CD14-positive monocyte (primary cell): ENCODE measurements around the gene CLIC1. TPM values are rescaled to one million over a fixed set of nuclear protein-coding genes. Genes with fewer than 3 reads are reported as not detected.

Experiments
- DNase-seq, 3 donors: peaks; one replicate each; pipeline ENCODE4 v3.0.0-alpha.2; 2011 to 2022
- H2AFZ ChIP-seq: 2 replicates; pipeline ENCODE4 v1.6.0; 2012; ENCODE audit warnings: mild to moderate bottlenecking, low read depth, low read length, inconsistent platforms; ENCODE audit not compliant: insufficient read depth, poor library complexity, severe bottlenecking
- H3K27ac ChIP-seq, 2 donors: 1 replicate in 1 of 2; 2 replicates in 1 of 2; pipeline ENCODE4 v1.5.1; 2012 to 2013; ENCODE audit warnings: low read length in 2 of 2, control low read depth in 1 of 2, inconsistent platforms in 1 of 2, low read depth in 1 of 2, mild to moderate bottlenecking in 1 of 2
- H3K27me3 ChIP-seq, 2 donors: one replicate each; pipeline versions ENCODE4 v1.6.0 to v1.6.1; 2011 to 2013; ENCODE audit warnings: low read length in 2 of 2; ENCODE audit not compliant: control insufficient read depth in 2 of 2, insufficient read depth in 2 of 2
- H3K36me3 ChIP-seq, 2 donors: replicated peaks in 1 of 2; 1 replicate in 1 of 2; 2 replicates in 1 of 2; pipeline versions ENCODE4 v1.5.1 to v1.6.1; 2012 to 2013; ENCODE audit warnings: low read length in 2 of 2, control low read depth in 1 of 2, inconsistent platforms in 1 of 2, mild to moderate bottlenecking in 1 of 2; ENCODE audit not compliant: insufficient read depth in 2 of 2, control insufficient read depth in 1 of 2
- H3K4me1 ChIP-seq, 2 donors: 1 replicate in 1 of 2; 2 replicates in 1 of 2; pipeline versions ENCODE4 v1.5.1 to v1.6.1; 2012 to 2013; ENCODE audit warnings: low read length in 2 of 2, control low read depth in 1 of 2, inconsistent platforms in 1 of 2, mild to moderate bottlenecking in 1 of 2, moderate library complexity in 1 of 2; ENCODE audit not compliant: insufficient read depth in 2 of 2, control insufficient read depth in 1 of 2
- H3K4me2 ChIP-seq: replicated peaks from 2 replicates; pipeline ENCODE3; 2012; ENCODE audit warnings: low read length, moderate library complexity, mild to moderate bottlenecking; ENCODE audit not compliant: poor library complexity, severe bottlenecking; ENCODE audit errors: extremely low read depth
- H3K4me3 ChIP-seq, 3 experiments: fragments of 200-600 bp in 1 of 3; sonication (generic) in 1 of 3; replicated peaks in 1 of 3; 1 replicate in 2 of 3; 2 replicates in 1 of 3; pipeline ENCODE4 v1.5.1; 2011 to 2013; ENCODE audit warnings: low read length in 3 of 3, mild to moderate bottlenecking in 3 of 3, control low read depth in 2 of 3, low read depth in 2 of 3, inconsistent platforms in 1 of 3, moderate library complexity in 1 of 3
- H3K79me2 ChIP-seq: 2 replicates; pipeline ENCODE4 v1.6.0; 2012; ENCODE audit warnings: mild to moderate bottlenecking, control low read depth, inconsistent platforms, low read length, moderate library complexity; ENCODE audit not compliant: insufficient read depth
- H3K9ac ChIP-seq: 2 replicates; pipeline ENCODE4 v1.6.0; 2017; ENCODE audit warnings: low read length, mild to moderate bottlenecking; ENCODE audit not compliant: insufficient read depth, poor library complexity, severe bottlenecking
- H3K9me3 ChIP-seq, 2 donors: replicated peaks in 1 of 2; 1 replicate in 1 of 2; 2 replicates in 1 of 2; pipeline versions ENCODE4 v1.5.1 to v1.6.1; 2012 to 2013; ENCODE audit warnings: low read length in 2 of 2, control low read depth in 1 of 2; ENCODE audit not compliant: control insufficient read depth in 1 of 2, insufficient read depth in 1 of 2
- H4K20me1 ChIP-seq: 2 replicates; pipeline ENCODE4 v1.6.0; 2012; ENCODE audit warnings: mild to moderate bottlenecking, low read length, control low read depth, moderate library complexity; ENCODE audit not compliant: insufficient read depth
- H3K27ac Mint-ChIP-seq, 7 donors: one replicate each; pipeline ENCODE4 v1.8.0; 2020; ENCODE audit warnings: mild to moderate bottlenecking in 7 of 7, mixed read lengths in 7 of 7, moderate library complexity in 6 of 7, inconsistent platforms in 2 of 7
- H3K27me3 Mint-ChIP-seq, 3 donors: one replicate each; pipeline ENCODE4 v1.8.0; 2021 to 2022; ENCODE audit warnings: low read depth in 3 of 3, mild to moderate bottlenecking in 3 of 3, mixed read lengths in 3 of 3, moderate library complexity in 3 of 3, inconsistent platforms in 1 of 3
- H3K36me3 Mint-ChIP-seq, 2 donors: one replicate each; pipeline ENCODE4 v1.8.0; 2020; ENCODE audit warnings: mixed read lengths in 2 of 2, inconsistent platforms in 1 of 2, mild to moderate bottlenecking in 1 of 2
- H3K4me1 Mint-ChIP-seq: one replicate; pipeline ENCODE4 v1.8.0; 2020; ENCODE audit warnings: mild to moderate bottlenecking, mixed read lengths
- H3K4me3 Mint-ChIP-seq, 2 donors: one replicate each; pipeline ENCODE4 v1.8.0; 2020; ENCODE audit warnings: mild to moderate bottlenecking in 2 of 2, mixed read lengths in 2 of 2, moderate library complexity in 1 of 2
- H3K9me3 Mint-ChIP-seq, 7 donors: one replicate each; pipeline ENCODE4 v1.8.0; 2020 to 2022; ENCODE audit warnings: mixed read lengths in 7 of 7, mild to moderate bottlenecking in 6 of 7, moderate library complexity in 6 of 7, inconsistent platforms in 2 of 7
- WGBS: methylation state at CpG from one replicate; pipeline ENCODE4 v1.1.5; 2013; ENCODE audit warnings: missing lambda C conversion rate; ENCODE audit not compliant: insufficient coverage; 5-methylcytosine and 5-hydroxymethylcytosine counted together
- intact Hi-C, 2 donors: fragments of 100-400 bp; cut with micrococcal nuclease; formaldehyde crosslinking; loops; one replicate each; pipeline versions ENCODE4 v1.15.0 to v1.15.1; 2023
- polyA plus RNA-seq, 3 donors: library from polyadenylated mRNA; depleted of rRNA in 1 of 3; unstranded in 2 of 3; stranded (reverse) in 1 of 3; fragments of 300-500 nt in 2 of 3; fragments of >200 nt in 1 of 3; fragmentation: Illumina TruSeq in 2 of 3; gene quantifications; 1 replicate in 2 of 3; 2 replicates in 1 of 3; pipeline ENCODE4 v1.2.3, GENCODE V29; 2012 to 2021
- TF ChIP-seq, protein P1 (sequence below): fragments of 200-600 bp; IDR thresholded peaks from one replicate; pipeline ENCODE4 v1.8.0; 2022; ENCODE audit warnings: antibody characterized with exemption, mild to moderate bottlenecking

The CLIC1 gene
- polyA plus RNA-seq, 3 donors = 676 to 1,304 (median 1,196) TPM

DNA sequence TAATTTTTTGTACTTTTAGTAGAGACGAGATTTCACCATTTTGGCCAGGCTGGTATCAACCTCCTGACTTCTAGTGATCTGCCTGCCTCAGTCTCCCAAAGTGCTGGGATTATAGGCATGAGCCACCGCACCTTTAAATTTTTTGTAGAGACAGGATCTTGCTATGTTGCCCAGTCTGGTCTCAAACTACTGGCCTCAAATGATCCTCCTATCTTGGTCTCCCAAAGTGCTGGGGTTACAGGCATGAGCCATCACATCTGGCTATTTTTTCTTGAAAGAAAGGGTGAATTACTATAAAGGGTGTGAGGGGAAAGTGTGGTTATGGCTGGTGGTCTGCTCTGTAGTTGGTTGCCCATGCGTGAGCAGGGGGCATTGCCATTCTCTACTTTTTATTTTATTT, 28.1 kb downstream of the CLIC1 start:
- H3K36me3 Mint-ChIP-seq = no peaks in the 10 kb centered on the region
- peaks cover 0 to 2% (median 0%) of the 10 kb centered on the region in 7 donors for H3K9me3 Mint-ChIP-seq
- WGBS = 100% methylated on average over 1 of the region's 3 CpGs
- H3K4me3 Mint-ChIP-seq = no peak overlapping the region
- no peak overlapping the region for H3K4me2 ChIP-seq
- TF ChIP-seq, protein P1, sequence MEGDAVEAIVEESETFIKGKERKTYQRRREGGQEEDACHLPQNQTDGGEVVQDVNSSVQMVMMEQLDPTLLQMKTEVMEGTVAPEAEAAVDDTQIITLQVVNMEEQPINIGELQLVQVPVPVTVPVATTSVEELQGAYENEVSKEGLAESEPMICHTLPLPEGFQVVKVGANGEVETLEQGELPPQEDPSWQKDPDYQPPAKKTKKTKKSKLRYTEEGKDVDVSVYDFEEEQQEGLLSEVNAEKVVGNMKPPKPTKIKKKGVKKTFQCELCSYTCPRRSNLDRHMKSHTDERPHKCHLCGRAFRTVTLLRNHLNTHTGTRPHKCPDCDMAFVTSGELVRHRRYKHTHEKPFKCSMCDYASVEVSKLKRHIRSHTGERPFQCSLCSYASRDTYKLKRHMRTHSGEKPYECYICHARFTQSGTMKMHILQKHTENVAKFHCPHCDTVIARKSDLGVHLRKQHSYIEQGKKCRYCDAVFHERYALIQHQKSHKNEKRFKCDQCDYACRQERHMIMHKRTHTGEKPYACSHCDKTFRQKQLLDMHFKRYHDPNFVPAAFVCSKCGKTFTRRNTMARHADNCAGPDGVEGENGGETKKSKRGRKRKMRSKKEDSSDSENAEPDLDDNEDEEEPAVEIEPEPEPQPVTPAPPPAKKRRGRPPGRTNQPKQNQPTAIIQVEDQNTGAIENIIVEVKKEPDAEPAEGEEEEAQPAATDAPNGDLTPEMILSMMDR = no peak
- no peaks in the 10 kb centered on the region for H4K20me1 ChIP-seq
- intact Hi-C loops = no loop called here
- no peaks in the 10 kb centered on the region for H3K36me3 ChIP-seq
- no peak for DNase-seq
- no peaks in the 10 kb centered on the region for H3K9me3 ChIP-seq
- no peak overlapping the region for H3K27ac Mint-ChIP-seq
- no peak overlapping the region for H3K4me3 ChIP-seq
- no peak overlapping the region for H2AFZ ChIP-seq
- no peaks in the 10 kb centered on the region for H3K79me2 ChIP-seq
- no peak overlapping the region for H3K27ac ChIP-seq
- peaks cover 0 to 8% (median 0%) of the 10 kb centered on the region in 3 donors for H3K27me3 Mint-ChIP-seq
- no peaks in the 10 kb centered on the region for H3K27me3 ChIP-seq
- peaks cover 26 to 34% of the 10 kb centered on the region in 2 donors for H3K4me1 ChIP-seq
- H3K9ac ChIP-seq = no peak overlapping the region
- H3K4me1 Mint-ChIP-seq = peaks cover 33% of the 10 kb centered on the region

DNA sequence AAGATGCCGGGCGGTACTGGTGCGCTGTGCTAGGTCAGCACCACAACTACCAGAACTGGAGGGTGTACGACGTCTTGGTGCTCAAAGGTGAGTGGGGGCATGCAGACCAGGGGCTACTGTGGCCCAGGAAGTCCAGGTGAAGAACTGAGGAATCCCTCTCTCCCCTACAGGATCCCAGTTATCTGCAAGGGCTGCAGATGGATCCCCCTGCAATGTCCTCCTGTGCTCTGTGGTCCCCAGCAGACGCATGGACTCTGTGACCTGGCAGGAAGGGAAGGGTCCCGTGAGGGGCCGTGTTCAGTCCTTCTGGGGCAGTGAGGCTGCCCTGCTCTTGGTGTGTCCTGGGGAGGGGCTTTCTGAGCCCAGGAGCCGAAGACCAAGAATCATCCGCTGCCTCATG, 28.6 kb downstream of the CLIC1 start:
- intact Hi-C loops = no loop called here
- TF ChIP-seq, protein P1 = no peak
- Histone ChIP-seq H3K27ac (no peak overlapping the region), H3K4me3 (no peak overlapping the region), H3K9ac (no peak overlapping the region), H3K36me3 (no peaks in the 10 kb centered on the region), H3K79me2 (peaks cover 3% of the 10 kb centered on the region), H4K20me1 (no peaks in the 10 kb centered on the region), H3K27me3 (no peaks in the 10 kb centered on the region), H3K9me3 (no peaks in the 10 kb centered on the region), H3K4me1 (peaks cover 26 to 34% of the 10 kb centered on the region in 2 donors), H3K4me2 (no peak overlapping the region), H2AFZ (no peak overlapping the region)
- DNase-seq = no peak
- peaks cover 0 to 2% (median 0%) of the 10 kb centered on the region in 7 donors for H3K9me3 Mint-ChIP-seq
- H3K27ac Mint-ChIP-seq = peak overlapping the region in 2 of 7 donors; percentile 6 to 23
- H3K4me1 Mint-ChIP-seq = peaks cover 34% of the 10 kb centered on the region
- peaks cover 0 to 7% (median under 1%) of the 10 kb centered on the region in 3 donors for H3K27me3 Mint-ChIP-seq
- no peak overlapping the region for H3K4me3 Mint-ChIP-seq
- 92% methylated on average over 8 of the region's 10 CpGs for WGBS
- H3K36me3 Mint-ChIP-seq = peaks cover 0 to under 1% of the 10 kb centered on the region in 2 donors
